Uterus (tissue), 4 donors: Measurements from ENCODE around the gene TMEM140. TPM values are rescaled to one million over a fixed set of nuclear protein-coding genes. Genes with fewer than 3 reads are reported as not detected.

Source experiments
- DNase-seq, 2 donors: peaks; one replicate each; pipeline ENCODE4 v3.0.0-alpha.2; 2019 to 2020
- H3K27ac ChIP-seq, 2 donors: fragments of 200-600 bp; sonication (generic); 1 replicate in 1 of 2; 2 replicates in 1 of 2; pipeline ENCODE4 v1.5.1; 2016 to 2018
- H3K27me3 ChIP-seq, 2 donors: fragments of 200-600 bp; sonication (generic); one replicate each; pipeline ENCODE4 v1.5.1; 2018 to 2019; ENCODE audit warnings: control low read depth in 1 of 2
- H3K36me3 ChIP-seq, 2 donors: fragments of 200-600 bp; sonication (generic); one replicate each; pipeline ENCODE4 v1.5.1; 2019; ENCODE audit warnings: control low read depth in 1 of 2
- H3K4me1 ChIP-seq, 2 donors: fragments of 200-600 bp; sonication (generic); one replicate each; pipeline ENCODE4 v1.5.1; 2018 to 2019; ENCODE audit warnings: control low read depth in 1 of 2
- H3K4me3 ChIP-seq, 2 donors: fragments of 200-600 bp; sonication (generic); 1 replicate in 1 of 2; 2 replicates in 1 of 2; pipeline ENCODE4 v1.5.1; 2018 to 2019; ENCODE audit warnings: mild to moderate bottlenecking in 1 of 2
- H3K9me3 ChIP-seq, 2 donors: fragments of 200-600 bp; sonication (generic); one replicate each; pipeline ENCODE4 v1.5.1; 2019; ENCODE audit warnings: control low read depth in 1 of 2
- CTCF ChIP-seq, 4 experiments: fragments of 200-600 bp in 2 of 4; fragments of 450-650 bp in 2 of 4; sonication (generic) in 2 of 4; IDR thresholded peaks; one replicate each; pipeline ENCODE4 v1.5.1; 2016 to 2019; ENCODE audit warnings: antibody characterized with exemption in 4 of 4, mild to moderate bottlenecking in 2 of 4, moderate library complexity in 1 of 4
- POLR2A ChIP-seq, 2 donors: fragments of 450-650 bp; IDR thresholded peaks; one replicate each; pipeline ENCODE4 v1.6.1; 2016; ENCODE audit warnings: antibody characterized with exemption in 2 of 2, mild to moderate bottlenecking in 1 of 2, moderate library complexity in 1 of 2
- intact Hi-C: fragments of 100-400 bp; cut with DNase I; formaldehyde crosslinking; loops from one replicate; pipeline ENCODE4 v1.15.1; 2023; ENCODE audit warnings: low total_unique reads
- total RNA-seq, 4 donors: library from RNA; depleted of rRNA in 3 of 4; stranded (reverse); fragments of >200 nt in 3 of 4; gene quantifications; one replicate each; pipeline versions ENCODE4 v1.1.0 to v1.2.4, GENCODE V29; 2014 to 2023
- donor health status: DM: yes; HTN: yes; CAD: no.

TMEM140 gene
- total RNA-seq, 4 donors from 2014 or later, result 5.9 to 30.0 (median 17.9) TPM

- H3K27me3 ChIP-seq, result no peaks in the 10 kb centered on the region
- no peaks in the 10 kb centered on the region for H3K36me3 ChIP-seq
- no peak for DNase-seq
- H3K27ac ChIP-seq, result no peak overlapping the region
- no peak for TF ChIP-seq CTCF (IDR thresholded peaks at IDR 0.05)
- intact Hi-C loops, result no loop called here
- H3K9me3 ChIP-seq, result no peaks in the 10 kb centered on the region
- H3K4me3 ChIP-seq, result no peak overlapping the region
- H3K4me1 ChIP-seq, result peaks cover 0 to 8% of the 10 kb centered on the region in 2 donors
These were observed 27.1 kb downstream of the TMEM140 start for GRCh38 chr7:135174941-135175340.

DNA sequence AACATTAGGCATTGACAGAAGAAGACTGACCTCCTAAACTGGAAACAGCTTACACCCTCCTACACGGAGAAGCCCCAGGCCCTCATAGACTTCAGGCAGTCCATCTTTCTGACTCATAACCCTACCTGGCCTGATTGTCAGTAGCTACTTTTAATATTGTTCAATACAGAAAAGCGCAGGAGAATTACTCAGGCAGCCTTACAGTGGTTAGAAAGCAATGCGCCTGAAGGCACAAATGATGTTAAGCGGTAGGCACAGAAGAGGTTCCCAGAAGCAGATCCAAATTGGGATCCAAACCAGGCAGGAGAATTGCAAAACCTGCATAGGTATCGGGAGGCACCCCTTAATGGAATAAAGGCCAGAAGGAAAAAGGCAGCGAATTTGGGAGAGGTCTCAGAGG is 28.1 kb downstream of the TMEM140 start:
- H3K4me1 ChIP-seq, result peaks cover 0 to 8% of the 10 kb centered on the region in 2 donors
- TF ChIP-seq POLR2A (IDR thresholded peaks at IDR 0.05) (no peak), CTCF (IDR thresholded peaks at IDR 0.05) (no peak)
- no peak overlapping the region for H3K4me3 ChIP-seq
- H3K27me3 ChIP-seq, result no peaks in the 10 kb centered on the region
- intact Hi-C loops, result no loop called here
- H3K36me3 ChIP-seq, result no peaks in the 10 kb centered on the region
- no peak for DNase-seq
- no peaks in the 10 kb centered on the region for H3K9me3 ChIP-seq
- H3K27ac ChIP-seq, result no peak overlapping the region

DNA sequence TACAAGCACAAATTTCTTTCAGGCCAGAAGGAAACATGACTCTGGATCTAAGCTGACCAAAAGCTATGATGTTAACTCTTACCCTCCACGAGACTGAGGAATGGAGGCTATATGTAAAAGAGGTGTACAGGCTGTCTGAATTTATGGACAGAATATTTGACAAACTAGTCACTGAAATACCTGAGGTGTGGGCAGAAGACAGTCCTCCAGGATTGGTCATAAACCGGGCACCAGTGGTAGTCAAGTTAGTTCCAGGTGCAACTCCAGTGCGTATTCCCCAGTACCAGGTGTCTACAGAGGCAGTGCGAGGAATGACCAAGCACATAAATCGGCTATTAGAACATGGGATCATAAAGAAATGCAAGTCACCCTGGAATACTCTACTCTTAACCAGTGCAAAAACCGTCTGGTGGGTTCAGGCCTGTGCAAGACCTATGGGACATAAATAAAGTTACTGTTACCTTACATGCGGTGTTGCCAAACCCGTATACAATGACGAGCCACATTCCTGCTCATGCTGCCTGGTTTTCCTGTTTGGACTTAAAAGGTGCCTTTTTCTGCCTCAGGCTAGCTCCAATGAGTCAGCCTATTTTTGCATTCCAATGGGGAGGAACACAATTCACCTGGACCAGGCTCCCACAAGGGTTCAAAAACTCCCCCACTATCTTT is 29.3 kb downstream of the TMEM140 start:
- H3K4me3 ChIP-seq, result no peak overlapping the region
- H3K4me1 ChIP-seq, result no peaks in the 10 kb centered on the region
- no peaks in the 10 kb centered on the region for H3K36me3 ChIP-seq
- no peaks in the 10 kb centered on the region for H3K27me3 ChIP-seq
- H3K9me3 ChIP-seq, result peaks cover 0 to 9% of the 10 kb centered on the region in 2 donors
- DNase-seq, result no peak
- intact Hi-C loops, result no loop called here
- no peak for TF ChIP-seq POLR2A (IDR thresholded peaks at IDR 0.05)
- TF ChIP-seq CTCF (IDR thresholded peaks at IDR 0.05), result no peak
- no peak overlapping the region for H3K27ac ChIP-seq

DNA sequence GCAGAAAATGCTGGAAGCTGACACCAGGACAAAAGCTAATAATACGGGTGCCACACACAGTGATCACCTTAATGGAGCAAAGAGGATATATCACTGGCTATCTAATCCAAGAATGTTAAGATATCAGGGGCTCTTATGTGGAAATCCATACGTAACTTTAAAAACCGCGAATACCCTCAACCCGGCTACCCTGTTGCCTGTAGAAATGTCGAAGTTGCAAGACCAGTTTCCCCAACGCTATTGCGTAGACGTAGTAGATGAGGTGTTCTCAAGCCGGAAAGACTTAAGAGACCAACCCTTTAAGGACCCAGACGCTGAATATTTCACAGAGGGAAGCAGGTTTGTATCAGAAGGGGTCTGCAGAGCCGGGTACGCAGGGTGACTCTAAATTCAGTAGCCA is 30.5 kb downstream of the TMEM140 start:
- intact Hi-C loops, result no loop called here
- H3K4me1 ChIP-seq, result no peaks in the 10 kb centered on the region
- H3K4me3 ChIP-seq, result no peak overlapping the region
- TF ChIP-seq CTCF (IDR thresholded peaks at IDR 0.05) (no peak), POLR2A (IDR thresholded peaks at IDR 0.05) (no peak)
- no peaks in the 10 kb centered on the region for H3K36me3 ChIP-seq
- no peak overlapping the region for H3K27ac ChIP-seq
- DNase-seq, result no peak
- peaks cover 0 to 9% of the 10 kb centered on the region in 2 donors for H3K9me3 ChIP-seq
- no peaks in the 10 kb centered on the region for H3K27me3 ChIP-seq

DNA sequence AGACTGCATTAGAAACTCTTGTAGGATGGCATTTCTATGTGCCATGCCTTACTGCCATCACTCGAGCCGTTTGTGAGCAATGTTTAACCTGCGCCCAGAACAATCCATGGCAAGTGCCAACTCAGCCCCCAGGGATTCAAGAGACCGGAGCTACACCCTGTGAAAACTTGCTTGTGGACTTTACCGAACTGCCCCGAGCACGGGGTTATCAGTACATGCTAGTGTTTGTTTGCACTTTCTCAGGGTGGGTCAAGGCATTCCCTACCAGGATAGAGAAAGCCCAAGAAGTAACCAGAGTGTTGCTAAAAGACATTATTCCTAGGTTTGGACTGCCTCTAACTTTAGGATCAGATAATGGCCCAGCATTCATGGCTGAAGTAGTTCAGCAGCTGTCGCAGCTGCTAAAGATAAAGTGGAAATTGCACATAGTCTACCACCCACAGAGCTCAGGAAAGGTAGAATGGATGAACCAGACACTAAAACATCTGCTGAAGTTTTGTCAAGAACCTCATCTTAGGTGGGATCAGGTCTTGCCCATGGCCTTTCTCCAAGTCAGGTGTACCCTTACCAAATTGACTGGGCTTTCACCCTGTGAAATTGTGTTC is 31.6 kb downstream of the TMEM140 start:
- TF ChIP-seq POLR2A (IDR thresholded peaks at IDR 0.05) (no peak), CTCF (IDR thresholded peaks at IDR 0.05) (no peak)
- DNase-seq, result no peak
- H3K9me3 ChIP-seq, result peaks cover 0 to 9% of the 10 kb centered on the region in 2 donors
- no peaks in the 10 kb centered on the region for H3K36me3 ChIP-seq
- no peaks in the 10 kb centered on the region for H3K4me1 ChIP-seq
- no peaks in the 10 kb centered on the region for H3K27me3 ChIP-seq
- intact Hi-C loops, result no loop called here
- H3K27ac ChIP-seq, result no peak overlapping the region
- H3K4me3 ChIP-seq, result no peak overlapping the region
